ENCODE measurements around the gene ZNF853. TPM values are rescaled to one million over a fixed set of nuclear protein-coding genes. Genes with fewer than 3 reads are reported as not detected.

The ZNF853 gene
- total RNA-seq (5.2 and 6.3 TPM in 2 replicates), polyA plus RNA-seq (1.6 and 2.5 TPM in 2 replicates), polyA minus RNA-seq (6.3 and 6.7 TPM in 2 replicates)
- 2.9 TPM for total RNA-seq (2013)

DNA sequence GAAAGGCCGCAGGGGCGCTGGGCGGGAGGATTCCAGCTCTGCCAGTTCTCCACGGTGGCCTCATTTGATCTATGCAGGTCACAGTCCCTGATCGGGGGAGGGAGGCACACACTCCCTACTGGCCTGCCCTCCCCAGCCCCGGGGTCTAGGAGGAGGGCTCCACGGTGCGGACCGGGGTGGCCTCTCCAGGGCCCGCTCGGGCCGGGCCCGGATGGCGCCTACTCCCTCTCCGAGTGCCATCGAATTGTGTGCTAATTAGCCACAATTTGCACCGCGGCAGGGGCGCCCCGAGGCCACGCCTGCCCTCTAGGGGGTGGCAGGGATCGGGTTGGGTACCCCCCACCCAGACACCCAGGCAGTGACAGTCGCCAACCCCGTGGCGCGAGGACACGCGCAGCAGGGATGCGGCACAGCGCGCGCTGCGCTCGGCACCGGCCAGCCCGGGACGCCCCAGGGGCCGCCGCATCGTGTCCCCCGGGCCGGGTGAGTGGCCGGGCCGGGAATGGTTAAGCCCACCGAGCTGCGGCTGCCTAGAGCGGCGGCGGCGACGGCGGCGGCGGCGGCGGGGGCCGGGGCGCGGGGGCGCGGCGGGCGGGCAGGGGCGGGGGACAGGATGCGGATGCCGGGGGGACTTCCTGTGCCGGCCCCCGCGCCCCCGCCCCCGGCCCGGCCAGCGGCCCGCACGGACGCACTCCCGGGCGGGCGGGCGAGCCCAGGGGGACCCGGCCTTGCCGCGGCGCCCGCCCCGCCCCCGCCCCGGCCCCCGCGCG, at the start of gene ZNF853:
Gene ZNF853, plus strand, starts transcription at position 658 of the 770 bp plus-strand sequence. CDS start 565 bp downstream, outside the sequence.
- intact Hi-C loops (cut with micrococcal nuclease) = no loop called here
- Histone ChIP-seq H3K9me3 (ENCODE audit: control extremely low read depth in 1 of 3, control insufficient read depth in 2 of 3, insufficient read depth in 1 of 3, low read length in 2 of 3) (no peaks in the 10 kb centered on the region), H3K4me1 (ENCODE audit: control insufficient read depth in 2 of 2, insufficient read depth in 2 of 2, low read length in 2 of 2) (peaks cover 7 to 23% of the 10 kb centered on the region in 2 donors), H4K20me1 (ENCODE audit: control insufficient read depth, insufficient read depth, low read length, poor library complexity, severe bottlenecking) (no peaks in the 10 kb centered on the region), H2AFZ (ENCODE audit: insufficient read depth, low read depth, low read length, poor library complexity, severe bottlenecking) (peak within 1 kb of the TSS; percentile 87), H3K9ac (ENCODE audit: low read length) (peak within 1 kb of the TSS; percentile 69), H3K27ac (ENCODE audit: low read length in 2 of 2) (no peak within 1 kb of the TSS), H3K4me2 (replicated peaks; ENCODE audit: low read depth, low read length, poor library complexity, severe bottlenecking) (peak within 1 kb of the TSS; percentile 99), H3K27me3 (replicated peaks in 1 of 4; ENCODE audit: control extremely low read depth in 1 of 4, control insufficient read depth in 3 of 4, insufficient read depth in 4 of 4, low read length in 3 of 4) (peaks cover 0 to 9% (median 3%) of the 10 kb centered on the region in 4 experiments), H3K4me3 (ENCODE audit: control extremely low read depth in 1 of 5, extremely low read depth in 1 of 5, insufficient read depth in 1 of 5, low read depth in 2 of 5, low read length in 4 of 5) (peak within 1 kb of the TSS; percentile 11 to 61 (median 55)), H3K79me2 (ENCODE audit: control insufficient read depth, insufficient read depth, low read length) (no peaks in the 10 kb centered on the region), H3K36me3 (replicated peaks in 1 of 2; ENCODE audit: control extremely low read depth in 1 of 2, control insufficient read depth in 1 of 2, extremely low read depth in 1 of 2, insufficient read depth in 2 of 2, low read length in 1 of 2) (no peaks in the 10 kb centered on the region)
- Mint-ChIP-seq H3K9me3 (ENCODE audit: insufficient read depth) (no peaks in the 10 kb centered on the region), H3K4me1 (peaks cover 16% of the 10 kb centered on the region), H3K27me3 (peaks cover 4% of the 10 kb centered on the region), H3K4me3 (peak within 1 kb of the TSS; percentile 84), H3K27ac (peak within 1 kb of the TSS; percentile 27)
- ATAC-seq (ENCODE audit: low read depth) = peak; percentile 57
- peak; percentile 49 for DNase-seq
- POLR2A ChIA-PET = no interaction called here
- TF ChIP-seq EZH2 (IDR thresholded peaks at IDR 0.05; ENCODE audit: borderline replicate concordance, insufficient read depth, low read depth, low read length, poor library complexity, severe bottlenecking) (no peak), CTCF (IDR thresholded peaks at IDR 0.05) (no peak)
- 5% methylated on average over 77 of the region's 91 CpGs for WGBS (ENCODE audit: insufficient coverage)
- CTCF ChIA-PET = no interaction called here

DNA sequence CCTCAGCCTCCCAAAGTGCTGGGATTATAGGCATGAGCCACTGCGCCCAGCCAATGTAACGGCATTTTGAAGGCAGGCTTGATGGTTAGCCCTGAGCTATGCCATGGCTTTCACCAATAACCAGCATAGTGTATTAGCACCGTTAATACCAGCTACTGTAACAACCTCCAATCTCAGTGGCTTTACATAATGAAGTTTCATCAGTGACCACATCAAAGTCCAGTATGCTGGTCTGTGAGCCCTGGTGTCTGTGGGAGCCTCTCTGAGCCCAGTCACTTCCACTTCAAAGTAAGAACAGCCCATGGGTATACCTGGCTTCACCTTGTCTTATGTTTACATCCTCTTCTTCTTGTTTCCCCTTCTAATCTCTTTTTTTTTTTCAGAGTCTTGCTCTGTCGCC, 49.8 kb upstream of the ZNF853 start:
- H3K4me1 Mint-ChIP-seq = no peaks in the 10 kb centered on the region
- H3K4me1 ChIP-seq (ENCODE audit: control insufficient read depth in 2 of 2, insufficient read depth in 2 of 2, low read length in 2 of 2) = no peaks in the 10 kb centered on the region
- 77% methylated on average over 3 of the region's 4 CpGs for WGBS (ENCODE audit: insufficient coverage)

More for the DNA sequence above, 49.8 kb upstream of the ZNF853 start:
- H3K4me2 ChIP-seq (replicated peaks; ENCODE audit: low read depth, low read length, poor library complexity, severe bottlenecking) = no peak overlapping the region
- peaks cover 11% of the 10 kb centered on the region for H3K27me3 Mint-ChIP-seq
- H3K9me3 ChIP-seq (ENCODE audit: control extremely low read depth in 1 of 3, control insufficient read depth in 2 of 3, insufficient read depth in 1 of 3, low read length in 2 of 3) = no peaks in the 10 kb centered on the region
- TF ChIP-seq EZH2 (IDR thresholded peaks at IDR 0.05; ENCODE audit: borderline replicate concordance, insufficient read depth, low read depth, low read length, poor library complexity, severe bottlenecking) = no peak
- no peak for TF ChIP-seq CTCF (IDR thresholded peaks at IDR 0.05)
- ChIA-PET CTCF (no interaction called here), POLR2A (no interaction called here)
- H3K27me3 ChIP-seq (replicated peaks in 1 of 4; ENCODE audit: control extremely low read depth in 1 of 4, control insufficient read depth in 3 of 4, insufficient read depth in 4 of 4, low read length in 3 of 4) = no peaks in the 10 kb centered on the region
- H3K36me3 ChIP-seq (replicated peaks in 1 of 2; ENCODE audit: control extremely low read depth in 1 of 2, control insufficient read depth in 1 of 2, extremely low read depth in 1 of 2, insufficient read depth in 2 of 2, low read length in 1 of 2) = no peaks in the 10 kb centered on the region
- H3K4me3 ChIP-seq (ENCODE audit: control extremely low read depth in 1 of 5, extremely low read depth in 1 of 5, insufficient read depth in 1 of 5, low read depth in 2 of 5, low read length in 4 of 5) = no peak overlapping the region
- ATAC-seq (ENCODE audit: low read depth) (no peak), DNase-seq (no peak)
- no peak overlapping the region for H3K27ac Mint-ChIP-seq
- no peaks in the 10 kb centered on the region for H4K20me1 ChIP-seq (ENCODE audit: control insufficient read depth, insufficient read depth, low read length, poor library complexity, severe bottlenecking)
- no peak overlapping the region for H3K27ac ChIP-seq (ENCODE audit: low read length in 2 of 2)
- no peaks in the 10 kb centered on the region for H3K9me3 Mint-ChIP-seq (ENCODE audit: insufficient read depth)
- H3K9ac ChIP-seq (ENCODE audit: low read length) = no peak overlapping the region
- intact Hi-C loops (cut with micrococcal nuclease) = no loop called here
- H3K79me2 ChIP-seq (ENCODE audit: control insufficient read depth, insufficient read depth, low read length) = no peaks in the 10 kb centered on the region
- no peak overlapping the region for H3K4me3 Mint-ChIP-seq
- H2AFZ ChIP-seq (ENCODE audit: insufficient read depth, low read depth, low read length, poor library complexity, severe bottlenecking) = no peak overlapping the region

Data from B cell (primary cell).